ENCODE results near the gene TAS1R2.

DNA sequence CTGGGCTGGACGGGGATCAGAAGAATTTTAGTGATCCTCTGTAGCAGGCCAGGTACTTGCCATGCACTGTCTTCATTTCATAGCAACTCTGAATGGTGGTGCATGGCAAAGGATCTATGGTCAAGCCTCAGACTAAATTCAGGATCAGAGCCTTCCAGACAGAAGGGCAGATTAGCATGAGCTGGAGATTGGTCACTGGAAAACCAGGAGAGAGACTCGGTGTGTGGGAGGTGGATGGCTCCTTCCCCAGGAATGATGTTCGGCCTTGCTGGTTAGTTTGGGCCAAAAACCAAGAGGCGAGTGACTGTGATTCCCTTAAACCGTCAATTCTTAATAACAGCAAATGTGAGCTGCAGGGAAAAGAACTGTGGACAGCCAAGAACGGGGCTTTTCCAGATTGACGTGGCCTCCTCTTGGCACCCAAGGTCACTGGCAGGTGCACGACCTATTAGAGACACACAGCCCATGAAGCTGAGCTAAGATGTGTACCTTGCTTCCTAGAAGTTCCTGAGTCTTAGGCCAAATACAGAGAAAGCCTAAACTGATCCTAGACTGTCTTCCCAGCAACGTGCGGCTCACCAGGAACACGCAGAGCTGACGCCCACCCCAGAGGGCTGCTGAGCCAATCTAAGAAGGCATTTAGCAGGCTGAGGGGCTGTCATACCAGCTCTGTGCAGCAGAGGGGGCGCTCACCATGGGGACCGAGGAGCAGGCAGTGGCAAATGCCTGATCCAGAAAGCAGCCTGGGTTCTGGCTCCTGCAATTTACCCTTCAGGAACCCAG is 24.4 kb upstream of the TAS1R2 start:
- TF ChIP-seq, protein P1, sequence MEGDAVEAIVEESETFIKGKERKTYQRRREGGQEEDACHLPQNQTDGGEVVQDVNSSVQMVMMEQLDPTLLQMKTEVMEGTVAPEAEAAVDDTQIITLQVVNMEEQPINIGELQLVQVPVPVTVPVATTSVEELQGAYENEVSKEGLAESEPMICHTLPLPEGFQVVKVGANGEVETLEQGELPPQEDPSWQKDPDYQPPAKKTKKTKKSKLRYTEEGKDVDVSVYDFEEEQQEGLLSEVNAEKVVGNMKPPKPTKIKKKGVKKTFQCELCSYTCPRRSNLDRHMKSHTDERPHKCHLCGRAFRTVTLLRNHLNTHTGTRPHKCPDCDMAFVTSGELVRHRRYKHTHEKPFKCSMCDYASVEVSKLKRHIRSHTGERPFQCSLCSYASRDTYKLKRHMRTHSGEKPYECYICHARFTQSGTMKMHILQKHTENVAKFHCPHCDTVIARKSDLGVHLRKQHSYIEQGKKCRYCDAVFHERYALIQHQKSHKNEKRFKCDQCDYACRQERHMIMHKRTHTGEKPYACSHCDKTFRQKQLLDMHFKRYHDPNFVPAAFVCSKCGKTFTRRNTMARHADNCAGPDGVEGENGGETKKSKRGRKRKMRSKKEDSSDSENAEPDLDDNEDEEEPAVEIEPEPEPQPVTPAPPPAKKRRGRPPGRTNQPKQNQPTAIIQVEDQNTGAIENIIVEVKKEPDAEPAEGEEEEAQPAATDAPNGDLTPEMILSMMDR (IDR thresholded peaks at IDR 0.05) = peak; percentile 39 to 79 (median 63)
- no peak for TF ChIP-seq POLR2A (IDR thresholded peaks at IDR 0.05)
